ENCODE data around the gene CDKAL1. TPM values are rescaled to one million over a fixed set of nuclear protein-coding genes. Genes with fewer than 3 reads are reported as not detected.
"Not testable (repeated sequence)": the region's sequence is repeated elsewhere in the genome, so short reads cannot be mapped to it uniquely, and the experiment has no call there.

The CDKAL1 gene
- total RNA-seq, 4 donors from 2014 or later: 10.3 to 11.2 (median 10.5) TPM

DNA sequence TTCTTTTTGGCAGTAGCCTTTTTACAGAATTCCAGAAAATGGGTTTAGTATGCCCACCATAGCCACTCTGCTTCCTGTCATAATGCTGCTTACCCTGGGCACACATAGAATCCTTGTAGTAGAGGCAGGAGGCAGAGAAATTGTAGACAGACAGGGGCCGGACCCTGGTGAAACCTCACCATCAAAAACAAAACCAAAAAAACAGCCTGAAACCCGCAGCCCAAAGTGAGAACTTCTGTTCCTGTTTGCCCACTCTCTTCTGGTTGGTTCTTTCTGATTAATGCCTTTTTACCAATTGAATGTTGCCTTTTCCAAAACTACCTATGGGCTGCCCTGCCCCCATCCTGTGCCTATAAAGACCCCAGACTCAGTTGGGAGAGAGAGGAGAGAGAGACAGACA lies 188.2 kb downstream of the CDKAL1 start:
- Histone ChIP-seq H3K27ac (replicated peaks in 1 of 4) (no peak overlapping the region), H3K4me3 (no peak overlapping the region), H3K27me3 (no peaks in the 10 kb centered on the region), H3K4me1 (no peaks in the 10 kb centered on the region), H3K36me3 (peaks cover 0 to 5% (median 2%) of the 10 kb centered on the region in 4 donors), H3K9me3 (no peaks in the 10 kb centered on the region)
- no peak for TF ChIP-seq POLR2A (IDR thresholded peaks at IDR 0.05; ENCODE audit: low read depth)
- no peak for TF ChIP-seq POLR2AphosphoS5 (IDR thresholded peaks at IDR 0.05)
- TF ChIP-seq, protein P1, sequence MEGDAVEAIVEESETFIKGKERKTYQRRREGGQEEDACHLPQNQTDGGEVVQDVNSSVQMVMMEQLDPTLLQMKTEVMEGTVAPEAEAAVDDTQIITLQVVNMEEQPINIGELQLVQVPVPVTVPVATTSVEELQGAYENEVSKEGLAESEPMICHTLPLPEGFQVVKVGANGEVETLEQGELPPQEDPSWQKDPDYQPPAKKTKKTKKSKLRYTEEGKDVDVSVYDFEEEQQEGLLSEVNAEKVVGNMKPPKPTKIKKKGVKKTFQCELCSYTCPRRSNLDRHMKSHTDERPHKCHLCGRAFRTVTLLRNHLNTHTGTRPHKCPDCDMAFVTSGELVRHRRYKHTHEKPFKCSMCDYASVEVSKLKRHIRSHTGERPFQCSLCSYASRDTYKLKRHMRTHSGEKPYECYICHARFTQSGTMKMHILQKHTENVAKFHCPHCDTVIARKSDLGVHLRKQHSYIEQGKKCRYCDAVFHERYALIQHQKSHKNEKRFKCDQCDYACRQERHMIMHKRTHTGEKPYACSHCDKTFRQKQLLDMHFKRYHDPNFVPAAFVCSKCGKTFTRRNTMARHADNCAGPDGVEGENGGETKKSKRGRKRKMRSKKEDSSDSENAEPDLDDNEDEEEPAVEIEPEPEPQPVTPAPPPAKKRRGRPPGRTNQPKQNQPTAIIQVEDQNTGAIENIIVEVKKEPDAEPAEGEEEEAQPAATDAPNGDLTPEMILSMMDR (IDR thresholded peaks at IDR 0.05): no peak
- no peak for TF ChIP-seq EP300 (IDR thresholded peaks at IDR 0.05)
- 100% methylated on average over 2 of the region's 2 CpGs for WGBS
- intact Hi-C loops (cut with DNase I): no loop called here
- DNase-seq (ENCODE audit: extremely low spot score): no peak

DNA sequence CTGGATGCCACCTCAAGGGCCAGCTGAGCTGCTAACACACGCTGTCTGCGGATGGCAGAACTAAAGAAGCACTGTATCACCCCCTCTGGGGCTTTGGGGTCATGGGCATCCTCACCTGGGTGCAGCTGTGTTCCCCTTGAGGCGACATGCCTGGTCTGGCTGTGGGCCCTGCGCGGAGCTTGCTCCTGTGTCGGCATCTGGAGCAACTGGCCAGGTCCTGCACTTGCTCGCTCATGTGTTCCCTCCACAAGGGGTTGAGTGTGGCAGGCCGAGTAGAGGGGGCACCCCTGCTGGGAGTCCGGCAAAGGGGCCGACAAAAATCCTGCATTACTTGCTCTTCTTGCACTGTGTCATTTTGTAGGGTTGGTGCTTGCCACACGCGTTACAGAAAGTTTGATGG lies 189.0 kb downstream of the CDKAL1 start:
- Histone ChIP-seq H3K27me3 (no peaks in the 10 kb centered on the region), H3K36me3 (peaks cover 0 to 5% (median 2%) of the 10 kb centered on the region in 4 donors), H3K4me3 (no peak overlapping the region), H3K27ac (replicated peaks in 1 of 4) (no peak overlapping the region), H3K9me3 (no peaks in the 10 kb centered on the region), H3K4me1 (no peaks in the 10 kb centered on the region)
- no peak for DNase-seq (ENCODE audit: extremely low spot score)
- no peak for TF ChIP-seq POLR2A (IDR thresholded peaks at IDR 0.05; ENCODE audit: low read depth)
- TF ChIP-seq, protein P1 (IDR thresholded peaks at IDR 0.05): no peak
- TF ChIP-seq EP300 (IDR thresholded peaks at IDR 0.05): no peak
- no peak for TF ChIP-seq POLR2AphosphoS5 (IDR thresholded peaks at IDR 0.05)
- WGBS: 97% methylated on average over 8 of the region's 12 CpGs
- intact Hi-C loops (cut with DNase I): no loop called here

DNA sequence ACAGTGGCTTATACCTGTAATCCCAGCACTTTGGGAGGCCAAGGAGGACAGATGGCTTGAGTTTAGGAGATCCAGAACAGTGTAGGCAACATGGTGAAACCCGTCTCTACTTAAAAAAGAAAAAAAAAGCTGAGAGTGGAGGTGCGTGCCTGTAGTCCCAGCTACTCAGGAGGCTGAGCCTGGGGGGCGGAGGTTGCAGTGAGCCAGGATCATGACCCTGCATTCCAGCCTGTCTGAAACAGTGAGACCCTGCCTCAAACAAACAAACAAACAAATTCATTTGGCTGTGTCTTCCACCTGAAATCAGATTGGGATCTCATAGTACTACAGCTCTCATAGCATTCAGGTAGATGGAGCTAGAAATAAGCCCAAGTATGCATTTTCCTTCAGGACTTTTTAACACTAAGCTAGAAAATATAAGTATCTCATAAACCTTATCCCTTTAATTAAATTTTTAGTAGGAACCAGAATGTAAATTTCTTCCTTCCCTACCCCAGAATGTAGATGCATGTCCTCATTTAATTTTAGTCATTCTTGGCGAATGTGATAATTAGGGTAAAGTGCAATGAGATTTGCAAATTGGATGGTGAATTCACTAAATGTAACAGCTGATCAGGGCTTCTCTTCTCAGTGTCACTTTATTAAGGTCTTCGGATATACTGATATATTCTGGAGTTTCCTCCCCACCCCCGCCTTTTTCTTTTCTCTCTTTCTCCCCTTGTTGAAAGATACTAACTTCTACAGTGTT lies 190.4 kb downstream of the CDKAL1 start:
- Histone ChIP-seq H3K27me3 (no peaks in the 10 kb centered on the region), H3K36me3 (peaks cover 0 to 5% (median 2%) of the 10 kb centered on the region in 4 donors), H3K4me3 (no peak overlapping the region), H3K4me1 (no peaks in the 10 kb centered on the region), H3K9me3 (no peaks in the 10 kb centered on the region), H3K27ac (replicated peaks in 1 of 4) (no peak overlapping the region)
- WGBS: 94% methylated on average over 6 of the region's 6 CpGs
- TF ChIP-seq POLR2AphosphoS5 (IDR thresholded peaks at IDR 0.05) (no peak), EP300 (IDR thresholded peaks at IDR 0.05) (no peak), POLR2A (IDR thresholded peaks at IDR 0.05; ENCODE audit: low read depth) (no peak)
- TF ChIP-seq, protein P1 (IDR thresholded peaks at IDR 0.05): no peak
- DNase-seq (ENCODE audit: extremely low spot score): no peak
- intact Hi-C loops (cut with DNase I): no loop called here

- H3K4me3 ChIP-seq; H3K9me3 ChIP-seq; H3K27me3 ChIP-seq; H3K36me3 ChIP-seq; H3K27ac ChIP-seq (replicated peaks in 1 of 4); DNase-seq (ENCODE audit: extremely low spot score); H3K4me1 ChIP-seq; intact Hi-C loops (cut with DNase I): not testable (repeated sequence)
- 100% methylated on average over 3 of the region's 3 CpGs for WGBS
These were observed 191.0 kb downstream of the CDKAL1 start for GRCh38 chr6:20725235-20725634.

DNA sequence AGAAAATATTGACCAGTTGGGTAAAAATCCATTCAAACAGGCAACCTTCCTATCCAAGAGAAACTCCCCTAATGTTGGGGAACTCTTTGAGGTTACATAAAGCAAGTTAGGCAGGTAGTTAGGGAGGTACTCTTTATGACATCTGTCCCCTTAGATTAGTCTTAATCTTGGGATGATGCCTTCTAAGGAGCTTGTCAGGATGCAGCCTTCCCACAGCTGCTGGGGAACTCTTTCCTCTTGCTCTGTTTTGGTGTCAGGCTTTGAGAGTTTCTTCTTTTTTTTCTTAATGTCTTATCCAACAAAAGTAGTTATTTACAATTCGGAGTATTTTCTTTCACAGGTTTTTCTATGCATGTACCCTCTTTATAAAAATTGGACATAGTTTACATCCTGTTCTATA lies 194.8 kb downstream of the CDKAL1 start:
- no peak overlapping the region for H3K4me3 ChIP-seq
- intact Hi-C loops (cut with DNase I): no loop called here
- WGBS: 89% methylated on average over 1 of the region's 1 CpG
- no peaks in the 10 kb centered on the region for H3K27me3 ChIP-seq
- no peak for DNase-seq (ENCODE audit: extremely low spot score)
- H3K4me1 ChIP-seq: no peaks in the 10 kb centered on the region
- H3K9me3 ChIP-seq: no peaks in the 10 kb centered on the region
- H3K36me3 ChIP-seq: no peaks in the 10 kb centered on the region
- no peak for TF ChIP-seq POLR2A (IDR thresholded peaks at IDR 0.05; ENCODE audit: low read depth)
- no peak for TF ChIP-seq POLR2AphosphoS5 (IDR thresholded peaks at IDR 0.05)
- TF ChIP-seq EP300 (IDR thresholded peaks at IDR 0.05): no peak
- TF ChIP-seq, protein P1 (IDR thresholded peaks at IDR 0.05): no peak
- no peak overlapping the region for H3K27ac ChIP-seq (replicated peaks in 1 of 4)

DNA sequence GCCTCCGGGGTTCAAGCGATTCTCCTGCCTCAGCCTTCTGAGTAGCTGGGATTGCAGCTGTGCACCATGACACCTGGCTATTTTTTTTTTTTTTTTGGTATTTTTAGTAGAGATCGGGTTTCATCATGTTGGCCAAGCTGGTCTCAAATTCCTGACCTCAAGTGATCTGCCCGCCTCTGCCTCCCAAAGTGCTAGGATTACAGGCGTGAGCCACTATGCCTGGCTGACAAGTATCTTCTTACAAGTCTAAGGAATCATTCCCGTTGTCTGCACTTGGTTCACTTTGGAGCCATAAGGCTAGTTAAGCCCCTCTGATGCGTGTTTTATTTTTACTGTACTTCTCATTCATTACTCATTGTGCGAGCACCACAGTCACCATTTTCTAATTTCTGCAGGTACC lies 198.1 kb downstream of the CDKAL1 start:
- WGBS: 87% methylated on average over 8 of the region's 8 CpGs

More for the DNA sequence above, 198.1 kb downstream of the CDKAL1 start:
- DNase-seq (ENCODE audit: extremely low spot score); H3K4me3 ChIP-seq; H3K9me3 ChIP-seq; H3K36me3 ChIP-seq; H3K27ac ChIP-seq (replicated peaks in 1 of 4); intact Hi-C loops (cut with DNase I); H3K27me3 ChIP-seq; H3K4me1 ChIP-seq: not testable (repeated sequence)

Data from esophagus muscularis mucosa (tissue), 4 donors.